GM19328 (cell line): ENCODE results near the gene RAD23B.

Experiments used
- ATAC-seq: cut with Tn5 transposase; IDR thresholded peaks from one replicate; pipeline ENCODE4 v1.9.1; 2021; ENCODE audit warnings: mild to moderate bottlenecking, moderate library complexity; ENCODE audit not compliant: unreplicated experiment

Gene RAD23B

GRCh38 chr9:107373809-107374208 is 90.7 kb downstream of the RAD23B start:
- ATAC-seq, result no peak

GRCh38 chr9:107375001-107375400 is 91.9 kb downstream of the RAD23B start:
- no peak for ATAC-seq

GRCh38 chr9:107375651-107376369 is 92.7 kb downstream of the RAD23B start:
- ATAC-seq, result no peak

GRCh38 chr9:107378006-107378405 is 94.9 kb downstream of the RAD23B start:
- no peak for ATAC-seq
